DMS114 treated with DMSO at 0.1 percent for 48 hours (cell line): ENCODE data around the gene PTK6.
"Not testable (repeated sequence)": the region's sequence is repeated elsewhere in the genome, so short reads cannot be mapped to it uniquely, and the experiment has no call there.

Experiments
- DNase-seq: peaks from one replicate; lab custom pipeline; 2025; ENCODE audit not compliant: unreplicated experiment; lab: John Stamatoyannopoulos, UW

The PTK6 gene

DNA sequence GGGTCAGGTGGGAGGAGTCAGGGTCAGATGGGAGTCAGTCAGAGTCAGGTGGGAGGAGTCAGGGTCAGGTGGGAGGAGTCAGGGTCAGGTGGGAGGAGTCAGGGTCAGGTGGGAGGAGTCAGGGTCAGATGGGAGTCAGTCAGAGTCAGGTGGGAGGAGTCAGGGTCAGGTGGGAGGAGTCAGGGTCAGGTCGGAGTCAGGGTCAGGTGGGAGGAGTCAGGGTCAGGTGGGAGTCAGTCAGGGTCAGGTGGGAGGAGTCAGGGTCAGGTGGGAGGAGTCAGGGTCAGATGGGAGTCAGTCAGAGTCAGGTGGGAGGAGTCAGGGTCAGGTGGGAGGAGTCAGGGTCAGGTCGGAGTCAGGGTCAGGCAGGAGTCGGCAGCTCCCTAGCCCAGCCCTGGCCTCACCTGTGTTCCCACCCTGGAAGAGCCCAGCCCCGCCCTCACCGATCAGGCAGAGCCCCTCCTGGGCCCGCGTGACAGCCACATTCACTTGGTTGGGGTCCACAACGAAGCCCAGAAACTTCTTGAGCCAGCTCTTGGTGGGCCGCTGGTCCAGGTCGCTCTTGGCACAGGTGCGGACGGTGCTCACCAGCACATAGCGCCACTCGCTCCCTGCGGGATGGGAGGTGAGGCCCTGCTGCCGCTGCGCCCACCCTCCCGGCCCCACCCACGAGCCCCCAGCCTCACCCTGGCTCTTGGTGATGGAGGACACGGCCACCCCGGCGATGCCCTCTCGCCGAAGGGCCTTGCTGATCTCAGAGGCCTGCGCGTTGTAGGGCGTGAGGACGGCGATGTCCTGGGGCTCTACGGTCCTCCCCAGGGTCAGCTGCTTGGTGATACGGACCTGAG, 22.5 kb upstream of the PTK6 start:
- DNase-seq, result not testable (repeated sequence)

DNA sequence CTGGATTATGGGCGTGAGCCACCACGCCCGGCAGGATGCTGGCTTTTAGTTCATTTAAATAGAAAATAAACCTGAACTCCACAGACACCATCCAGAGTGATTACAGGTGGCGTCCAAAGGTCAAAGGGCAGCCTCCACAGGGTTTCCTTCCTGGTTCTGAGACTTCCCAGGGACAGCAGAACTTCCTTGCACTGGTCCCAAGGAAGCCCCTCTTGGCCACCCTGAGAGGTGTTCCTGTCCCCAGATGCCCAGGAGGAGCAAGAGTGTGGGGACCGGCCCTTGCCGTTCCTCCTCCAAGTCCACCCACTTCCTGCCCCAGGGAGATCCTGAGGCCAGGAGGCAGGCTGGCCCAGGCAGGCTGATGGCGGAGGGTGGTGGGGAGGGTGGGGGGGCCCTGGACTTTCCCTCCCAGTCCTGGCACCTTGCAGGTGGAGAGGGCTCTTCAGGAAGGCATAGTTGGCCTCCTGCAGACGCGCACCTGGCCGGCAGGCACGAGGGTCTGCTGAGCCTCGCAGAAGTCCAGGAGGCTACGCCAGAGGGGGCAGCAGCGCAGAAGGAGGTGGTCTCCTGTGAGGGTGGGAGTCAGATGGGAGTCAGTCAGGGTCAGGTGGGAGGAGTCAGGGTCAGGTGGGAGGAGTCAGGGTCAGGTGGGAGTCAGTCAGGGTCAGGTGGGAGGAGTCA, 21.8 kb upstream of the PTK6 start:
- no peak for DNase-seq

DNA sequence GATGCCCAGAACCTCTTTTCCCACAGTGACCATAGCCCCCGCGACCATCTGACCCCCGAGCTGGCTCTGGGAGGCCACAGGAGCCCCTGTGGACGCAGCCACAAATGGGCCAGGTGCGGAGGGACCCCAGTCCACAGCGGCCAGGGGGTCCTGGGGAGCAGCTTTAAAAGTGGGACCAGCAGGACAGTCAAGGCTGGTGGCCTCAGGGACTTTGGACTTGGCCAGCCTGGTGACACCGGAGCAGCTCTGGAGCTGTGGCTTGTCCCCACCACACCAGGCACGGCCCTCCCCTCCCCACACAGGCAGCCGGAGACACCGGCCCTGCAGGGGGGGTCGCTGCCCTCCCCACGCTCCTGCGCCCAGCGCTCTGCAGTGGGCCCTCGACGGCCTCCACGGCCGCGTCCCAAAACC, 20.3 kb upstream of the PTK6 start:
- no peak for DNase-seq

DNA sequence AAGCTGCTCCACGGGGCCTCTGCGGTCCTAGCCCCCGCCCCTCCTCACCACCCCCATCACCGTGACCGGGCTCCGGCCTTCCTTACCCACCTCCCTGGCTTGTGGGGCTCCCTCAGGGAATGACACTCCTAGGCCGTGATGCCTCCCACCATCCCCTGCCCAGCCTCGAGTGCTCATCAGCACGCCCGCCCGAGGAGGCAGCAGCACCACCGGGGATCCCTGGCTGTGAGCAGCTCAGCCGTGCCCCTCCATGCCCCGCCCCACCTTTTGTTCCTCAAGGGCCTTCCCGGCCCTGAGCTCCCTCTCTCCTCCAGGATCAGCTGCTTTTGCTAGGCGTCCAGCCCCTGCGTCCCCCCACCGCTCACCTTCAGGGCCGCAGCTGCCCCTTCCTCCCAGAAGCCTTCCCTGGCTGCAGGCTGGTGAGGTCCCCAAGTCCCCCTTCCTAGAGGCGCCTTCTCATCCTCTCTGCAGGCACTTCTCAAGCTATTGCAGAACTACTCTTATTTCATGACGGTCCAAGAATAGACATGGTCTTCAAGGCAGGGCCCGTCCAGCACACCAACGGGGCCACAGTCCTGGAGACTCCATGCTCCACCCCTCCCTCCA, 19.8 kb upstream of the PTK6 start:
- DNase-seq, result no peak

DNA sequence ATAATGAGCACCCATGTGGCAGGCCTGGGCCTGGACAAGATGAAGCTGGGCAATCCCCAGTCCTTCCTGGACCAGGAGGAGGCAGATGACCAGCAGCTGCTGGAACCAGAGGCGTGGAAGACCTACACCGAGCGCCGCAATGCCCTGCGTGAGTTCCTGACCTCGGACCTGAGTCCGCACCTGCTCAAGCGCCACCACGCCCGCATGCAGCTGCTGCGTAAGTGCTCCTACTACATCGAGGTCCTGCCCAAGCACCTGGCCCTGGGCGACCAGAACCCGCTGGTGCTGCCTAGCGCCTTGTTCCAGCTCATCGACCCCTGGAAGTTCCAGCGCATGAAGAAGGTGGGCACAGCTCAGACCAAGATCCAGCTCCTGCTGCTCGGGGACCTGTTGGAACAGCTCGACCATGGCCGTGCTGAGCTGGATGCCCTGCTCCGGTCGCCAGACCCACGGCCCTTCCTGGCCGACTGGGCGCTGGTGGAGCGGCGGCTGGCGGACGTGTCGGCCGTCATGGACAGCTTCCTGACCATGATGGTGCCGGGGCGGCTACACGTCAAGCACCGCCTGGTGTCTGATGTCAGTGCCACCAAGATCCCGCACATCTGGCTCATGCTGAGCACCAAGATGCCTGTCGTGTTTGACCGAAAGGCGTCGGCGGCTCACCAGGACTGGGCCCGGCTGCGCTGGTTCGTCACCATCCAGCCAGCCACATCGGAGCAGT, 18.6 kb upstream of the PTK6 start:
- DNase-seq, result no peak

DNA sequence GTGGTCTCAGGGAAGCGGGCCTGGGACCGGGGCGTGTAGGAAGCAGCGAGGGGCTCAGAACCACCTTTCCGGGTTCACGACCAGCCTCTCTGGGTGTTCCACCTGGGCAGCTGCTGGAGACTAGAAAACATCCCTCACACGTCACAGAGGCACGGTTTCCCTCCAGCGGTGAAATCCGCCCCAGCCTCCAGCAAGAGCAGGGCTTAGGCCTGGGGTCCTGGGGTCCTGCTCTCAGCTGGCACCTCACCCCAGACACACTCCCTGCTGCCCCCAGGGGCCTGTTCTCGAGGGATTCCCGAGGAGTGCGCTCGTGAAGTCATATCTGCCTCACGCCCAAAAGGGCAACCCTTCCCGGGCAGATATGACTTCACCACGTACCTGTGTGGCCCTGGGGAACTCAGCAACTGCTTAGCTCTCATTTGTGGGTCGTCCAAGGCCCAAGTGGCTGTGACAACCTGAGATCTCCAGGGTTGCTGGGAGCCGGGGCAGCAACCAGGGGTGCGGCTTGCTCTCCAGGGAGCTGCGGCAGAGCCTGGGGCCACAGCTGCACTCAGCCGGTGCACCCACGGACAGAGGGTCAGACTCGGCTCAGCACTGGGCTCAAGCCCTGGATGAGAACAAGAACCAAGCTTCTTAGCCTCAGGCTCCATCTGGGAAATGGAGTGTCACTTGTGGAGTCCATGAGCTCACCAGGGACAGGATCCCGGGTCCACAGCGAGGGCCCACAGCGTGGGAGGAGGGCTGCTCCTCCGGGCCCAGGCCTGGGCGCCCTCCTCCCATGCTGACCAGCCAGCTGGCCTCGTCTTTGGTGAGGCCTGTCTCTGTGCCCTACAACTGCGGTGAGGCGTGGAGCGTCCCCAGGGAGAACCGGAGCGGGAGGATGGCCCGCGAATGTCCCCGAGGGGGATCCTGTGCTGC, 17.4 kb upstream of the PTK6 start:
- DNase-seq, result no peak

DNA sequence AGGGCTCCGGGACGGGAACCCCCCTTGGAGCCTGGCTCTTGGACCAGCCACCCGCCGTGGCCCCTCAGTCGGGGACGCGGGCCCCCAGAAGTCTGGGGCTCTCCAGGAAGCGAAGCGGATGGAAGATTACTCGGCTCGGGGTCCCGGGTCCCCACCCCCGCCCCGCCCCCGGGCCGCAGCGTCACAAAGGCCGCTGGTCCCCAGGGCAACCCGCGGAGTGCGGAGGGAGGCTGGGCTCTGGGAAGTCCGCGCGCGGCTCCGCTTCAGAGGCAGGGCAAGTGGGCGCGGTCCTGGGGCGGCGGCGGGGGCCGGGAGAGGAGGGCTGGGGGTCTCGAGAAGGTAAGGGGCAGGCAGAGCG, 16.7 kb upstream of the PTK6 start, which contains the start of gene FNDC11:
Gene FNDC11, plus strand, starts transcription at position 227 of the 358 bp plus-strand sequence. CDS start 1,505 bp downstream, outside the sequence.
- DNase-seq, result no peak

DNA sequence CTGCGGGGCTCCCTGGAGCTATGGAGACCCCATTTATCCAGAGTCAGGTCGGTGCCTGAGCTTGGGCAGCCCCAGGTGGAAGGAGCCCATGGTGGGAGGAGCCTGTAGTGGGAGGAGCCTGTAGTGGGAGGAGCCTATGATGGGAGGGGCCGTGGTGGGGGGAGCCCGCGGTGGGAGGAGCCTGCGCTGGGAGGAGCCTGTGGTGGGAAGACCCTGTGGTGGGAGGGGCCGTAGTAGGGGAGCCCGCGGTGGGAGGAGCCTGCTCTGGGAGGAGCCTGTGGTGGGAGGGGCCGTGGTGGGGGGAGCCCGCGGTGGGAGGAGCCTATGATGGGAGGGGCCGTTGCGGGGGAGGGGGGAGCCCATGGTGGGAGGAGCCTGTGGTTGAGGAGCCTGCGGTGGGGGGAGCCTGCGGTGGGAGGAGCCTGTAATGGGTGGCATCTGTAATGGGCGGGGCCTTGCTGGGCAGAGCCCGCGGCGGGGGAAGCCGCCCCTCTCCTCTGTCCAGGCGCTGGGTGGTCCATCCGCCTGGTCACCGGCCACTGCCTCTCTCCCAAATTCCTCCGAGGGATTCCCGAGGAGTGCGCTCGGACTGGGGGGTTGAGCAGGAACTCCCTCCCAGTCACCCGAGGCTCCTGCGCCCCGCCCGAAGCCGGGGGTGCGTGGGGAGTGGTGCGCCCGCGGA, 16.2 kb upstream of the PTK6 start:
- peak; percentile 34 for DNase-seq

DNA sequence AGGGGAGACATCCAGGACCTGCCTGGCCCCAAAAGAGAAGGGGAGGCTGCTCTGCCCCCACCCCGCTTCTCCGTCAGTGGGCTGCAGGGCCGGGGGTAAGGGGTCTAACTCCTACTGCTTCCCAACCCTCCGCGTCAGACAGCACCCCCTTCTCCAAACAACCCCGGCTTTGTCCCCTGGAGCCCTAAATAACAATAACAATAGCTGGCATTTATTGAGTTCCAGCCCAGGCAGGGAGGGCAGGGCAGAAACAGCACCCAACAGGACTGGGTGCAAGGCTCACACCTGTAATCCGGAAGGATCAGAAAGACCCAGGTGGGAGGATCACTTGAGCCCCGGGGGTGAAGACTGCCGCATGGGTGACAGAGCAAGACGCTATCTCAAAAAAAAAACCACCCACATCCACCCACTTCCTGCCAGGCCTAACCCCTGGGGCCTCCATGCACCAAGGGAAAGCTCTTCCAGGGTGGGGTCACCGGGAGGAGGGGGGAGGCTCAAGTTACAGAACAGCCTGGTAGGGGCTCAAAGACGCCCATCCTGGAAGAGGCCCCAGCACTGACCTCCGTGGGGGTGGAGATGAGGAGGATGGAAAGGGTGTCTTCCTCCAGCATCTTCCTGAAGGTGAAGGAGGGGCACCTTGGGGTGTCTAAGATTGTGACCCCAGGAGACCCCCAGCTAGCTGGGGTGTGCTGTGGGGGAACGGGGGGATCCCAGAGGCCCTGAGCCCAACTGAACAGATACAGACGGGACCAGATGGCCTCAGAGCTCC, 15.5 kb upstream of the PTK6 start:
- DNase-seq, result no peak

DNA sequence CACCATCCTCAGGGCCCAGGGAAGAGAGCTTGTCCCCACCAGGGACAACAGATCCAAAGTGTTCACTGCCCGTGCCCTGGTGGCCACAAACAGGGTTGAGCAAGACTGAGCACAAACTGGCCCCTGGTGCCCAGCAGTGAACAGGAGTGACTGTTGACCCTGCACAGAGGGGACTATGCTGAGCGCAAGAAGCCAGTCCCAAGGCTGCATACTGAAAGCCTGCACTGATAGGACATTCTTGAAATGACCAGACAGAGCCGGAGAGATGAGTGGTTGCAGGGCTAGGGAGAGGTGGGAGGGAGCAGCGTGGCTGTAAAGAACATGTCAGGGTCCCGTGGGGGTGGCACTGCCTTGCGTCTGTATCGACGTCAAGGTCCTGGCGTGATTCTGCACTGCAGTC, 13.9 kb upstream of the PTK6 start:
- no peak for DNase-seq

DNA sequence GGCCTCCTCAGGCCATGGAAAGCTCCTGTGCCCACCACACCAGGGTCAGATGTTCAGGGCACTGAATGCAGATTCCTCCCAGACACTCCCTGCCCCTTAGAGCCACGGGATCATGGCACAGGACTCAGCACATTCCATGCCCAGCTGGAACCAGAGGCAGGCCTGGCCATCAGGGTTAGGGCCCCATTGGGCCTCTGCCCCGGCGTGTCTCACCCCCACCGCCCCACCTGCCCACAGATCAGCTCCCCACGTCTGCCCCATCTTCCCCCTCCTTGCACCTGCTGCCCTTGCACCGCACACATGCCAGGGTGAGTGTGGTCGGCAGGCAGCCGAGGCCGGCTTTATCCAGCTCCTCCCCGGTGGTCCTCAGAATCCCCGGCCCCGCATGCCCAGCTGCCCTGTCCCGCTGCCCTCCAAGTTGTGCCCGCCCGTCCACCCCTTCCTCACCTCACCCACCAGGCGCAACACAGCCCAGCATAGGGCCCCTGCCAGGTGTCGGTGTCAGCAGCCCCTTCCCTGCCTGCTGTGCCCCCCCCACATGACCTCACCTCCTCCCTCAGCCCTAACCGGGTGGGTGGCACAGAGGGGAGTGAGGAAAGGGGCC, 12.6 kb upstream of the PTK6 start:
- no peak for DNase-seq

DNA sequence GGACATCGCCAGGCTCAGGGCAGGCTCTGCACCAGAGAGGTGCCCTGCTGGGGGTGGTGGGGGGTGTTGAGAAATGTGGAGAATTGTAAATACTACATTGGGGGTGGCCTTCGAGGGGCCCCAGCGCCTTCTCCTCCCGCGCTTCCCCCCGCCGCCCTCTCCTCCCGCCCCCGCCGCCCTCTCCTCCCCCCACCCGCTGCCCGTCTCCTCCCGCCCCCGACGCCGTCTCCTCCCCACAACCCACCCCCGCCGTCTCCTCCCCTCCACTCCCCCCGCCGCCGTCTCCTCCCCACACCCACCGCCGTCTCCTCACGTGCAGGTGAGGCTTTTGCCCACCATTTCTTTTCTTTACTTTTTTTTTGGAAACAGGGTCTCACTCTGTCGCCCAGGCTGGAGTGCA, 11.8 kb upstream of the PTK6 start:
- DNase-seq, result no peak

DNA sequence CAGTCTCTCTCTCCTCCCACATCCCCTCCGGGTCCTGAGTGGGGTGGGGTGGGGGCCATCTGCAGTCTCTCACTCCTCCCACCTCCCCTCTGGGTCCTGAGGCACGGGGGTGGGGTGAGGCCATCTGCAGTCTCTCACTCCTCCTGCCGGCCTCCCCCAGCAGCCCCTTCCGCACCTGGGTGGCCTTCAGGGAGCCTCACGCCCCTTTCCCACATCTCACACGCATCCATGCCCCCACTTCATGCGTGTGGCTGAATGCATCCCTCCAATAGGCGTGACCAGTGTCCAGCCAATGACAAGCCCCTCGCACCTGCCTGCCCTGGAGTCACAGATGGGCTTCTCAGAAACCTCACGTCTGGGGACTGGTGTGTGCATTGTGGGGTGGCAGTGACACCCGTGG, 11.4 kb upstream of the PTK6 start:
- DNase-seq, result no peak

DNA sequence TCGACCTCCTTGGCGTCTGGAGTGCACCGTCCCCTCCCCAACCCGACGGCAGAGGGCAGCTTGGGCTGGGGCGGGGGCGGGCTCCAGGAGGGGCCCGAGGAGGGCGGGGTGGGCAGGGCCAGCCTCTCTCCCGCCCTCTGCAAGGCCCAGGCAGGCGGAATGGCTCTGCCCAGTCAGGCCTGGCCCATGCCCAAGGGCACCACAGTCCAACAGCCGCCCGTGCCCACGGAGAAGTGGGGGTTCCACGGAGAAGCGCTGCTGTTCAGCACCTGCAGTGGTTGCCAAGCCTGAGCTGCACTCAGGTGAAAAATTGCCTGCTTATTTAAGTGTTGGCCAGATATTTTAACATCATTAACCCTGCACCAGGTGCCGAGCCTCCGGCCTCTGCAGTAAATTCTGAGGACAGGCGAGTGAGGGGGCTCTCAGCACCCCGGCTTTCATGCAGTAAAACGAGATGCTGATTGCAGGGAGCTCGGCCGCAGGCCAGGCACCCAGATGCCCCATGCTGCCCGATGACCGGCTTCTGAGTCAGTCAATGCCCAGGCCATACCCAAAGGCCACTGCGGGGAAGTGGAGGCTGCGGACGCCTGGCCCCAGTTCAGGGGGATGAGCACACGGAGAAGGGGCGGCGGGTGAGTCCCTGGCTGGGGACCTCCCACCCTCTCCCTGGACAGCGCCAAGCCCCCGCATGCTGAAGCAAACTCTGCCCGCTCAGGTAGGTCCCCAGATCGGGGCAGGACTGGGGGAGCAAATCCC, 10.7 kb upstream of the PTK6 start, which contains the start of gene SRMS:
Gene SRMS, minus strand, starts transcription at position 25 of the 756 bp plus-strand sequence. CDS start 286 bp downstream, outside the sequence.
- no peak for DNase-seq

DNA sequence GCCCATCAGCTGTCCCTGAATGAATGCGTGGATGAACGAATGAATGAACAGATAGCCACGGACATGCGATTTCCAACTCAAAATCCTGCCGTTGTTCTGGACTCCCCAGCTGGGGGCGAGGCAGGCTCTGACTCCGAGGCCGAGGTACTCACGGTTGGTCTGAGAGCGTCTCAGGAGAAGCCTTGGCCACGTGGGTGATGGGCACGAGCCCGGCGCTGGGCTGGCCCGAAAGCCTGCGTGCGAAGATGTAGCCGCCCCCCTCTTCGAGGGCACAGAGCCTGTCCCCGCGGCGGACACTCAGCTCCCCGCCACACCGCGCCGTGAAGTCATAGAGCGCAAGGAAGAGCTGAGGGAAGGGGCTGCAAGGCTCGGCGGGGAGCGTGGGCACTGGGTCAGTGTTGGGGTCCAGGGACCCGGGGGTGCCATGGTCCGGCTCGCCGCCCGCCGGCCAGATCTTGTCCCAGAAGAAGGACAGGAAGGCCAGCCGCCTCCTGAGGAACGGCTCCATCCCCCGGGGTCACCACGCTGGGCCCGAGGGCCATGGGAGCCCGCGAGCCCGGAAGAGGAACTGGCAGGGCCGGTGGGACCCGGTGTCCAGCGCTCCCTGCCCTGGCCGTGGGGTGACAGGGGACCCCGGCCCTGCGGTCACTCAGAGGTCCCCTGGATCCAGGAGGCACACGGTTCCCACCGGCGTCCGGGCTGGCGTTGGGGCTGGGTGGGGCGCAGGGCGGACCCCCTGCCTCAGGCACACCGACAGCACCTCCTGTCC, 10.0 kb upstream of the PTK6 start:
- no peak for DNase-seq

DNA sequence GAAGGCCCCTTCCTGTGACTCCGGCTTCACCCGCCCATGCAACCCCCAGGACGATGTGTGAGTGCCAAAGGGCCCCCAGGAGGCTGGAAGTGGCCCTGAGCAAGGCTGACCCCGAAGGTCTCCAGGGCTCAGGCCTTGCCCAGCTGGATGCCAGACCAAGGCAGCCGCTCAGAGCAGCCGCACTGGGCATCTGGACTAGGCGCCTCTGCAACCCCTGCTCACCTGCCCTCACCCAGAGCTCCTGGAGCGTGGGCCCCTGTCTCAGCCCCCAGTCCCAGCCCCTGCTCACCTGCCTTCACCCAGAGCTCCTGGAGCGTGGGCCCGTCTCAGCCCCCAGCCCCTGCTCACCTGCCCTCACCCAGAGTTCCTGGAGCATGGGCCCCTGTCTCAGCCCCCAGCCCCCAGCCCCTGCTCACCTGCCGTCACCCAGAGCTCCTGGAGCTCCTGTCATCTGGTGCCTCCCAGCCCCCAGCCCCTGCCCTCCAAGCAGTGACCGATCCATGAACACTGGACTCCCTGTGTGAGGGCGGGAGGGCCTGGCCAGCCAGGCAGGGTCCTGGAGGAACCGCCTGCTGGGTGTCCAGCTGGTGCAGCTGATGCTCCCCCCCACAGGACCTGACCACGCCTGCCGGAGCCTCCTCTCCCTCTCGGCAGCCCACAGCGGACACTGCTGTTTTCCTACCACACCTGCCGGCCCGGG, 9.2 kb upstream of the PTK6 start:
- DNase-seq, result no peak
